NK-92 (cell line): ENCODE results near the gene TMEM132D.
"Not testable (repeated sequence)": the region's sequence is repeated elsewhere in the genome, so short reads cannot be mapped to it uniquely, and the experiment has no call there.

Experiments used
- DNase-seq: peaks from one replicate; lab custom pipeline; 2025; ENCODE audit not compliant: unreplicated experiment; lab: John Stamatoyannopoulos, UW

TMEM132D gene

GRCh38 chr12:129076441-129077320, 827.1 kb downstream of the TMEM132D start:
- DNase-seq: no peak

GRCh38 chr12:129075460-129076208, 828.2 kb downstream of the TMEM132D start:
- no peak for DNase-seq

GRCh38 chr12:129074379-129074778, 829.4 kb downstream of the TMEM132D start:
- no peak for DNase-seq

GRCh38 chr12:129073157-129073915, 830.5 kb downstream of the TMEM132D start:
- DNase-seq: no peak

DNA sequence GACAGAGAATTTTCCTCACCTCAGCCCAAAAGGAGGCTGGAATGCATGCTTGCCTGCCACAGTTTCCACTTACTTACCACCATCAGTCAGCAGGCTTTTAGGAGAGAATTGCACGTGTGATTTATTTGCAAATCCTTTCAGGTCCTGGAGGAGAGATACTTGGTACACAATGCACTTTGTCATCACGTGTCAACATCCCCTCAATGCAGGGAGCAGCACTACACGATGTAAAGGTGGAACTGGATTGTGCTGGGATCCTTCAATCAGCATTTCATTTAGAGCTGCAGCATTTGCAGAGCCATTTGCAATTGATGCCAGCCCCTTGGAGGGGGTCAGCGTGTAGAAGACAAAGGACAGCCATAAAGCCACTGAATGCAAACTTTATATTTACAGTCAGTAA, 832.5 kb downstream of the TMEM132D start:
- no peak for DNase-seq

DNA sequence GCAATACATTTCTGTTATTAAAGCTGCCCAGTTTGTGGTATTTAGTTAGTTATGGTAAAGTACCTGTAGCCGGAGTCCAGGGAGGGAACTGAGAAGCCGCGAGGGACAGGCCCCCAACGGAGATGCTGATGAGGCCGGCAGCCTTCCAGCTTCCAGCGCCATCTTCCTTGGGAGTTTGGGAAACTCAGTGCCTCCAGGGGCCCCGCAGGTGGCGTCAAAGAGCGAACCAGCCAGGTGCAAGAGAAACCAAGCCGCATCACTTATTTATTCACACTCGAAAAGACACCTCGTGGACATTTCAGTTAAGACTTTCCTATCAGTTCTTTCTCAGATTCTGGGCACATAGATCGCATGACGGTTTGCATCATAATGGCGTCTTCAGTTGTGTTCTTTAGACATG, 833.9 kb downstream of the TMEM132D start:
- no peak for DNase-seq

- DNase-seq: no peak
These were observed 835.1 kb downstream of the TMEM132D start for GRCh38 chr12:129068684-129069083.

- no peak for DNase-seq
These were observed 836.3 kb downstream of the TMEM132D start for GRCh38 chr12:129067491-129067890.

- no peak for DNase-seq
These were observed 839.5 kb downstream of the TMEM132D start for GRCh38 chr12:129064209-129064855.

- DNase-seq: no peak
These were observed 840.2 kb downstream of the TMEM132D start for GRCh38 chr12:129063600-129063999.

- no peak for DNase-seq
These were observed 850.6 kb downstream of the TMEM132D start for GRCh38 chr12:129053232-129053631.

GRCh38 chr12:129052373-129052772, 851.5 kb downstream of the TMEM132D start:
- DNase-seq: no peak

- no peak for DNase-seq
These were observed 853.9 kb downstream of the TMEM132D start for GRCh38 chr12:129049917-129050316.

- not testable (repeated sequence) for DNase-seq
These were observed 860.5 kb downstream of the TMEM132D start for GRCh38 chr12:129043334-129043733.

GRCh38 chr12:129036135-129036534, 867.7 kb downstream of the TMEM132D start:
- DNase-seq: no peak

DNA sequence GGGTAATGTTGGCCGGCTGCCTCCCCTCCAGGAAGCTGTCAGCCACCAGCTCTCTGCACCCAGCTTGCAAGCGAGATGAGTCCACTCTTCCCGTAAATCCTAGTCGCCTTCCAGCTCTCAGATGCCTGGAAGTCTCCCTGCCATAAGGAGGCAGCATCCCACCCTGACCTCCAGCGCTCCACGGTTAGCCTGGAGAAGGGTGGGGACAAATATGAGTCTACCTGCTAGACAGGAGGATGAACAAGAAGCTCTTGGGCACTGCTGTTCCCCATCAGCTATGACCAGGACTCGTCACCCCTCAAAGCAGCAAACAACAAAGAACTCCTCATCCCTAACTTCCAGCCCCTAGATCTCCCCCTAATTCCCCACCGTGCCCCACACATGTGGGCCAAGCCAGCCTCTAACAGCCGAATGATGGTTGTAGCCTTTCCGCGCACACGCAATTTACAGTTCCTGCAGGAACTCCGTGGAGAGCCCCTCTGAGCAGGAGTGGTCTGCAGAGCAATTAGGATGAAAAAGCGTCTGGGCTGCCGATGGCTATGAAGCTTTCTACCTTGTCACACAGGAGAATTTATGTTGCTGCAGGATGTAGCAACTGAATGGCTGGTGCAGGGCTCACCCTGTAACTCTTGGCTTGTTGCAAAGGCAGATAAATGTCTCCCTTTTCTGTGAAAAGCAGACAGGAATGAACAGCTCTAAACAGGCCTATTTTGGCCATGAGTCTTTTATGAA, 869.1 kb downstream of the TMEM132D start:
- DNase-seq: no peak

DNA sequence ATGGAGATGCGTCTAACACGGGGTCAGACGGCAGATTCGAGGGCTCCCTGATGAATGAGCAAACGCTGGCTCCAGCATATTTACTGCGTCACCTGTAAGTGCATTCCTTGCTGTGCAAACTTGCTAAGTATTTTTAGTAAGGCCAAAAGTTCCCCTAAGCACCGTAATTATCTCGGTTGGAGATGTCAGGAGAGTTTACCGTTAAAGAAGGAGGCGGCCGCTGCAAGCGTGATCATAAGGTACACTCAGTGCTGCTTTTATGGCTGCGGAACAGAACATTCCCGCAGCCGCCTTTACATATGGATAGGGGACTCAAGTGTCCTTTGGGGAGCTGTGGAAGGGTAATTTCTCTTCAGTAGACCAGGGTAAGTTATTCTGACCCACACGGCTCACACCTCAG, 875.0 kb downstream of the TMEM132D start:
- no peak for DNase-seq

DNA sequence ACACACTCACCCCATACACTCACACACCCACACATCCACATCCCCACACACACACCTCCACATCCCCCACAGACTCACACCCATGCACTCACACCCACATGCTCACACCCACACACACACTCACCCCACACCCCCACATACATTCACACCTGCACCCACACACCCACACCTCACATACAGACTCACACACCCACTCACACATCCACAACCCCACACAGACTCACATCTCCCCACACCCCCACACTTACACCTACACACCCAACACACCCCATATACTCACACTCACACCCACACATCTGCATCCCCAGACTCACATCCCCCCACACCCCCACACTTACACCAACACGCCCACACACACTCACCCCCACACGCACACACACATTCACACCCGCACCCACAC, 878.8 kb downstream of the TMEM132D start:
- DNase-seq: no peak
